ENCODE data around the gene DNA2.
"Not testable (repeated sequence)": the region's sequence is repeated elsewhere in the genome, so short reads cannot be mapped to it uniquely, and the experiment has no call there.

DNA2 gene, protein sequence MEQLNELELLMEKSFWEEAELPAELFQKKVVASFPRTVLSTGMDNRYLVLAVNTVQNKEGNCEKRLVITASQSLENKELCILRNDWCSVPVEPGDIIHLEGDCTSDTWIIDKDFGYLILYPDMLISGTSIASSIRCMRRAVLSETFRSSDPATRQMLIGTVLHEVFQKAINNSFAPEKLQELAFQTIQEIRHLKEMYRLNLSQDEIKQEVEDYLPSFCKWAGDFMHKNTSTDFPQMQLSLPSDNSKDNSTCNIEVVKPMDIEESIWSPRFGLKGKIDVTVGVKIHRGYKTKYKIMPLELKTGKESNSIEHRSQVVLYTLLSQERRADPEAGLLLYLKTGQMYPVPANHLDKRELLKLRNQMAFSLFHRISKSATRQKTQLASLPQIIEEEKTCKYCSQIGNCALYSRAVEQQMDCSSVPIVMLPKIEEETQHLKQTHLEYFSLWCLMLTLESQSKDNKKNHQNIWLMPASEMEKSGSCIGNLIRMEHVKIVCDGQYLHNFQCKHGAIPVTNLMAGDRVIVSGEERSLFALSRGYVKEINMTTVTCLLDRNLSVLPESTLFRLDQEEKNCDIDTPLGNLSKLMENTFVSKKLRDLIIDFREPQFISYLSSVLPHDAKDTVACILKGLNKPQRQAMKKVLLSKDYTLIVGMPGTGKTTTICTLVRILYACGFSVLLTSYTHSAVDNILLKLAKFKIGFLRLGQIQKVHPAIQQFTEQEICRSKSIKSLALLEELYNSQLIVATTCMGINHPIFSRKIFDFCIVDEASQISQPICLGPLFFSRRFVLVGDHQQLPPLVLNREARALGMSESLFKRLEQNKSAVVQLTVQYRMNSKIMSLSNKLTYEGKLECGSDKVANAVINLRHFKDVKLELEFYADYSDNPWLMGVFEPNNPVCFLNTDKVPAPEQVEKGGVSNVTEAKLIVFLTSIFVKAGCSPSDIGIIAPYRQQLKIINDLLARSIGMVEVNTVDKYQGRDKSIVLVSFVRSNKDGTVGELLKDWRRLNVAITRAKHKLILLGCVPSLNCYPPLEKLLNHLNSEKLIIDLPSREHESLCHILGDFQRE

DNA sequence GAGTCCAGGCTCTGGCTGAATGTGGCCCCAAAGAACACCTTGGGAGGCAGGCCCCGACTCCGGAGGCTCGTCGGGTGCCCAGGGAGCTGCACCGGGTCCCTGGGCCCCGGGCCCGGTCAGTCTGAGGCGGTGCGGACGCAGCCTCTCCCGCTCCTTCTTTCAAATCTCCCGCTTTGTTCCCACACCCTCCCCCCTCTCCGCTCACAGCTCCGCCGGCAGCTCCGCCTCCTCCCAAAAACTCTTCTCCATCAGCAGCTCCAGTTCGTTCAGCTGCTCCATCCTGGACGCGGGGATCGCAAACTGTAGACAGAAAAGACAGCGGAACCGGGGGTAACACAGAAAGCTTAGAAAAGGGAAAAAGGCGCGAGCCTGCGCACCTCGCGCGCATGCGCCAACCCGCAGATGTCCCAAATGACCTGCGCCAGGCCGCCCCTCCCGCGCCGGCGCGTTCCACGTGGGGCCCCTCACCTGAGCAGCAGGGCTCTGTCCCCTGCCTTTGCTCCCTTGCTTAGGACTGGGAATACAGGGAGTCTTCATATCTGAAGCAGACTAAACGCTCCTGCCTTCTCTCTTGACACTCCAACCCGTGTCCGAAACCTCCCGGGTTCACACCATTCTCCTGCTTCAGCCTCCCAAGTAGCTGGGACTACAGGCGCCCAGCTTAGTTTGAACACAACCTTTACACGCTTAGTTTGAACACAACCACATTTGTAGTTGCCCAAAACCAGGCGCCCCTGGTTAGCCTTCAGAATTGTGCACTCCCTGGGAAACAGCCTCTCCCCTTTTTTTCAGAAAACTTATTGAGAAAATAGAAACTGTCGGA is at the start of gene DNA2:
TSS of gene DNA2 (minus strand) at position 388 of the 823 bp plus-strand sequence. CDS start at position 279, 109 bp downstream.
- DNase-seq, result peak; percentile 26

DNA sequence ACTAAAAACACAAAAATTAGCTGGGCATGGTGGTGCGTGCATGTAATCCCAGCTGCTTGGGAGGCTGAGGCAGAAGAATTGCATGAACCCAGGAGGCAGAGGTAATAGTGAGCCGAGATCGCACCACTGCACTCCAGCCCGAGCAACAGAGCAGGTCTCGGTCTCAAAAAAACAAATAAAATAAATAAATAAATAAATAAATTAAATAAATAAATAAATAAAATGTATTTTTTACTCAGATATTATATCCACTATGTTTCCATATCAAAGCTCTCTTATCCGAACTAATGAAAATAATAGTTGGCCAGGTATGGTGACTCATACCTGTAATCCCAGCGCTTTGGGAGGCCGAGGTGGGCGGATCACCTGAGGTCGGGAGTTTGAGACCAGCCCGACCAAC is 46.8 kb upstream of the DNA2 start:
- DNase-seq, result not testable (repeated sequence)

DNA sequence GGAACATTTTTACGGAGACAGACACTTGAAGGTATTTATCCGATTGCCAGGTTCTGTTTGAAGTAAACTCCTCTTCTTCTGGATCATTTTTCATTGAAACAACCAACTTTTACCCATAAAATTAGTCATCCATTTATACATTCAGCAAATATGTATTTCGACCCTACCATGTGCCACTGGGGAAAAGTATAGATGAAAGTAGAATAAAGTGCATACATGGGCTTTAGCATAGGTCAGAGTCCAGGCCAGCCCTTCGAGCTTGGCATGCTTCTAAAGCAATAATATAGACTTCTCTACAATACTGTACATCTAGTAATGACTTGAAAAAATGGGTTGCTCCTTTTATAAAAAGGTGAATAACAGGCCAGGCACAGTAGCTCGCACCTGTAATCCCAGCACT is 45.4 kb upstream of the DNA2 start:
- DNase-seq, result no peak

DNA sequence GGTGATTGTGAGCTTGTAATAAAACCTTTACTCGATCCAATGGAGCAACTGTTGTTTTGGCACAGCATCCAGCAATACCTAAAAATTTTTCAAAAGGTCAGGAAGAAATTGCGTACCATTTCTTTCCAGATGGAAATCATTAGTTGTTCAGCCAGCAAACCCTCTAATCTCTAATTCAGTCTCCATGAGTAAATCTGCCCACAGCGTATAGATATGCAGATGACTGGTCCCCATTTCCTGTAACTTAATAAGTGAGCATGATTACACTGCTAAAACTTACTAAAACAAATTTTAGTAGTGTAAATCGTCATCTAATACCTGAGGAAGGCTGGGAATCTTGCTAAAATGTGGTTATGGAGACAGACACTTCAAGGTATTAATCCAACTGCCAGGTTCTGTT is 45.0 kb upstream of the DNA2 start:
- no peak for DNase-seq

DNA sequence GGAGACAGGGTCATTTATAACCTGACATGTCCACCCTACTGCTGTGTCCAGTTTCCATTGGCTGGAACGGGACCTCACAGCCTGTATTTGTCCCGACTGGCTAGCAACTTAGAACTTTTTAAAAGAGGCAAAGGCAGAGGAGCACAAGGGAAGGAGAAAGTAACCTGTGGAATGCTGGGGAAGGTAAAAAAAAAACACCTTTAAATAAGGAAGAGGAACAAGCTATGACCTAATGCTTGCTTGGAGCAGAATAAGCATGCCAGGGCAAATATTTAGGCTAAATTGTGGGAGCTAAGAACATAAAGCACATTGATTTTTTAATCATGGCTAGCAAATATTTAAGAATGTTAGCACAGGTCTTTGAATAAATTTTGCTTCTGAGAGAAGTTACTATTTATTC is 44.4 kb upstream of the DNA2 start:
- DNase-seq, result not testable (repeated sequence)

DNA sequence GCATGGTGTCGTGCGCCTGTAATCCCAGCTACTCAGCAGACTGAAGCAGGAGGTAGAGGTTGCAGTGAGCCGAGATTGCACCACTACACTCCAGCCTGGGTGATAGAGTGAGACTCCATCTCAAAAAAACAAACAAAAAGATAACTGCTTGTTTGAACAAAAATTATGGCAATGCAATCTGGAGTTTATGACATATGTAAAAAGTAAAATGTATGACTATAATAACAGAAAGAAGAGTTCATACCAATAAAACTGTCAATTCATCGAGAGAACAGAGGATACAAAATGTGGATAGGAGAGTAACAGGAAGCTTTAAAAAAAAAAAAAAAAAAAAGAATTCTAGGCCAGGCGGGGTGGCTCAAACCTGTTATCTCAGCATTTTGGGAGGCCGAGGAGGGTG is 36.3 kb upstream of the DNA2 start:
- DNase-seq, result no peak

DNA sequence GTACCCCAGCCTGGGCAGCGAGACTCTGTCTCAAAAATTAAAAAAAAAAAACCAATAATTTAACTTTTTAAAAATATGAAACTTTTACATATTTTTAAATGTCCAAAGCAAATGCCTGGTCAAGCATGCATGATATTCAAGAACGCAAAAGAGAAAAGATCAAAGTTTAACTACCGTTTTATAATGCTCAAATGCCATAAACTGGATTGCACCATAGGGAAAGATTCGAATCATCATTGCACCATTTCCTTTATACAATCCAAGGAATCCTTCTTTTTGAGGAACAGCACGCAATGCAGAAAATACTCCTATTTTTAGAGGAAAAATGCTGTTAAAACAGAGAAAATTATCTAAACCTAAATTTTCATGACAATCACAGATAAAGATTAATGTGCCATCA is 34.6 kb upstream of the DNA2 start:
- DNase-seq, result no peak

DNA sequence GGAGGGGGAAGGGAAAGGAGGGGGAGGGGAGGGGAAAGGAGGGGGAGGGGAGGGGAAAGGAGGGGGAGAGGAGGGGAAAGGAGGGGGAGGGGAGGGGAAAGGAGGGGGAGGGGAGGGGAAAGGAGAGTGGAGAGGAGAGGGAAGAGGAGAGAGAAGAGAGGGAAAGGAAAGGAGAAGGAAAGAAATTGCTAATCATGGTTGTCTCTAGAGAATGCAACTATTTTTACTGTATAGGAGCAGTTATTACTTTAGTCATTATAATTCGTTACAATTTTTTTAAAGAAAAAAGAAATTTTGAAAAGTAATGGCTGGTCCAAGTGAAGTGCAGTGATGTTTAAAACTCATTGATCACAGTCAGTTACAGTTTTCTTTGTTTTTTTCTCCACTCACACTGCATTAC is 31.1 kb upstream of the DNA2 start:
- DNase-seq, result no peak

DNA sequence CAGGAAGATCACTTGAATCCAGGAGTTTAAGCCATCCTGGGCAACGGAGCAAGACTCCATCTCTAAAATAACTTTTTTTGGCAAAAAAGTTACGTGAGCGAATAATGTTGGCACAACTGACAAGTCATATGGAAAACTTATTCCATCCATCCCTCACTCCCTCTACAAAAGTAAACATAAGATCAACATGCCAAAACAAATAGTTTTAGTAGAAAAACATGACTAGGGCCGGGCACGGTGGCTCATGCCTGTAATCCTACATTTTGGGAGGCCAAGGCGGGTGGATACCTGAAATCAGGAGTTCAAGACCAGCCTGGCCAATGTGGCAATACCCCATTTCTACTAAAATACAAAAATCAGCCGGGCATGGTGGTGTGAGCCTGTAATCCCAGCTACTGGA is 29.9 kb upstream of the DNA2 start:
- no peak for DNase-seq

DNA sequence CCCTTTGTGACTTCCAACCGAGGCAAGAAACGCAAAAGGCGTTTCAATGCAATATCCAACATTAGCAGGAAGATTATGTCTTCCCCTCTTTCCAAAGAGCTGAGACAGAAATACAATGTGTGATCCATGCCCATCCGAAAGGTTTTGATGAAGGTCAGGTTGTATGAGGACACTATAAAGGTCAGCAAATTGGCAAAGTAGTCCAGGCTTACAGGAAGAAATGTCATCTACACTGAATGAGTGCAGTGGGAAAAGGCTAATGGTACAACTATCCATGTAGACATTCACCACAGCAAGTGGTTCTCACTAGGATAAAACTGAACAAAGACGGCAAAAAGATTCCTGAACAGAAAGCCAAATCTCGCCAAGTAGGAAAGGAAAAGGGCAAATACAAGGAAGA is 27.8 kb upstream of the DNA2 start:
- DNase-seq, result no peak

DNA sequence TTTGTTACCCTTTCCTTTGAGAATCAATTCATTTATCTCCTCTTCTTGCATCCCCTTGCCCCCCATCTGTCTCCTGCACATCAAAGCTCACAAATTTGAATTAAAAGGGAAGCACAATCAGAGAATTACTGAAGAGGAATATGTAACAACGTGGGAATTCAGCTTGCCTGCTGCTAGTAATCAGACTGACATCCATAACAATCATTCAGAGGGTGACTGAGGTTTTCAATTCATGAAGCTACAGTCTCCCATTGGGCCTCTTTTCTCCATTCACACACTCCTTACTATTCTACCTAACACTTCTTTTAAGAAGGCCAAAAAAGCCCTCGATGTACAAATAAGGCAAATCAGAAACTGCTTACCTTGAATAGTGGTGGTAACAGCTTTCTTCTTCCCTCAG is 24.3 kb upstream of the DNA2 start:
- DNase-seq, result no peak

DNA sequence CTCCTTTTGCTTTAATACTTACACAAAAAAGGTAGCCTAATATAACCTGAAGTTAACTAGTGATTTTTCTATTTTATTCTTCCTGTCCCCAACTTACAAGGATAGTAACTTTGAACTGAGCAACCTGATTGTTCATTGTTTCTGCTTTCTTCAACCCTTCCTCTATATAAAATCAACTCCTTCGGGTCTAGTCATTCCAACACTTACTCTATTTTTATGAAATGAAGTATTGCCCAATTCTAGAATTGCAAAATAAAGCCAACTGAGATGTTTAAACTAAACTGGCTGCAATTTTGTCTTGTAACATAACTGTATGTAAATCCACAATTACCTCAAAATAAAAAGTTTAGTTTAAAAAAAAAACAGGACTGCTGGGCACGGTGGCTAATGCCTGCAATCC is 20.3 kb upstream of the DNA2 start:
- no peak for DNase-seq

DNA sequence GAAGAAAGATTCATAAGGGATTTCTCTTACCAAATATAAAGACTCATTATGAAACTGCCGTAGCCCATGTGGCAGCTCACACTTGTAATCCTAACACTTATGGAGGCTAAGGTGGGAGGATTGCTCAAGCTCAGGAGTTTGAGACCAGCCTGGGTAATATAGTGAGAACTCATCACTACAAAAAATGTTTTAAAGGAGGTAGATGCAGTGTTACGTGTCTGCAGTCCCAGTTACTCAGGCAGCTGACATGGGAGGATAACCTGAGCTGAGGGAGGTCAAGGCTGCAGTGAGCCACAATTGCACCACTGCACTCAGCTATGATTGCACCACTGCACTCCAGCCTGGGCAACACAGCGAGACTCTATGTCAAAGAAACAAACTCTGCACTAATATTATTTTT is 18.1 kb upstream of the DNA2 start:
- no peak for DNase-seq

DNA sequence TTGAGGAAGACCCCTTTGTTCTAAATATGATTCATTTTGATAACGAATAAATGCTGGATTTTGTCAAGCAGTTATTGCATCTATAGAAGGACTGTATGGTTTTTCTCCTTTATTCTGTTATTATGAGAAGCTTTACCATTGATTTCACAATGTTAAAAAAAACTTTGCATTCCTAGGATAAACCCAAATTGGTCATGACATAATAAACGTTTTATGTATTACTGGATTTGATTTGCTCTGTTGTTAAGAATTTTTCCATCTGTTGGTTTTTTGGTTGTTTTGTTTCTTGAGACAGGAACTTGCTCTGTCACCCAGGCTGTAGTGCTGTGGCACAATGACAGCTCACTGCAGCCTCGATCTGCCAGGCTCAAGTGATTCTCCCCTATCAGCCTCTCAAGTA is 2.2 kb upstream of the DNA2 start:
- no peak for DNase-seq

DNA sequence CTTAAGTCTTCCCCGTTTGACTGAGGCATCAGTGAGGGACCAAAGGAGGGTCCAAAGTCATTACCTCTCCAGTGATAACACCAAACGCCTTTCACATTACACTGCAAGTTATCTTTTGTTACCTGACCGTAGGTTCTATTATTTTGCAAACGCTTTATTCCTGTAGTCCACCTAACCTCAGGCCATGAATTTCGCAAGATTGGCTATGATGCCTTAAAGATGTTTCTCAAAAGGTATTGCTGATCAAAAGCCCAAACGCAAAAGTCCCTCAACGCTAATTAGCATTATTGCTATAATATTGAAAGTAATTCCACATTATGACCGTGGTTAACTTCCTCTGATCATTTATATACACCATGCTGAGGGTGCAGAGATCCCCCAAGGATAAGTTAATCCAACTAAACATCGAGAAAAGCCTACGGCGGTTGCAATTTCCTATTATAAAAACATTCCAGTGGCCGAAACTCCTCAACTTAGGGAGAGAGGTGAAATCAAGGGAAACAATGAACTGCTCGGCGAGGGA is 649 bp downstream of the DNA2 start:
- DNase-seq, result no peak

DNA sequence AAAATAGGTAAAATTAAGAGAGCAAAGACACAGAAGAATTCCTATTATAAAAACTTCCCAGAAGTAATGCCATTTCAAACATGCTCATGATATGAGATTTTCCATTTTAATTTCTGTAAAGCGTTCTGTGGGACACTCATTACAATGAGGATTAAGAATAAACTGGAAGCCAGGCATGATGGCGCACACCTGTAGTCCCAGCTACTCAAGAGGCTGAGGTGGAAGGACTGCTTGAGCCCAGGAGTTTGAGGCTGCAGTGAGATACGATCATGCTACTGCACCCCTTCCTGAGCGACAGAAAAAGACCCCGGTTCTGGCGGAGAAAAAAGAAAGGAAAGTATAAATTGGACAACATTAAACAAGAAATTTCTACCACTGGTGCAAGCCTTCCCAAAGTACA is 1.5 kb downstream of the DNA2 start:
- no peak for DNase-seq

DNA sequence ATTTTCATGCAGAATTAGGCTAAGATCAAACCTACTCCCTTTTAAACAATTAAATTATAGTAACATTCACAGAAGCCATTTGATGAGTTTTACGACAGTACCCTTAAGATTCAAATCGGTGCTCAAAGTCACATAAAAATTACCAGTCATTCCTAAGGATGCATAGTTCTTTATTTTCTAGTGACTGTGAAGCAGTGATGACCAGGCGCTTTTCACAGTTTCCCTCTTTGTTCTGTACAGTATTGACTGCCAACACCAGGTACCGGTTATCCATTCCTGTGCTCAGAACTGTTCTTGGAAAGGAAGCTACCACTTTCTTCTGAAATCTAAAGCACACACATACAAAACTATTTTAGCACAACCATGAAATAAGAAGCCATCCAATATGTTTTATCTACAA is 1.9 kb downstream of the DNA2 start:
- DNase-seq, result no peak

DNA sequence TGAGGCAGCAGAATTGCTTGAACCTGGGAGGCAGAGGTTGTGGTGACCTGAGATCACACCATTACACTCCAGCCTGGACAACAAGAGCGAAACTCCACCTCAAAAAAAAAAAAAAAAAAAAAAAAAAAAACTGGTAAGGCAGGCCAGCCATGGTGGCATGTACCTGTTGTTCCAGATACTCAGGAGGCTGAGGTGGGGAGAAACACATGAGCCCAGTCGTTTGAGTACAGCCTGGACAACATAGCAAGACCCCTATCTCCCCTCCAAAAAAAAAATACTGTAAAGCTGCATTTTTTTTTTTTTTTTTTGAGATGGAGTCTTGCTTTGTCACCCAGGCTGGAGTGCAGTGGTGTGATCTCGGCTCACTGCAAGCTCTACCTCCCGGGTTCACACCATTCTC is 7.0 kb downstream of the DNA2 start:
- DNase-seq, result not testable (repeated sequence)

DNA sequence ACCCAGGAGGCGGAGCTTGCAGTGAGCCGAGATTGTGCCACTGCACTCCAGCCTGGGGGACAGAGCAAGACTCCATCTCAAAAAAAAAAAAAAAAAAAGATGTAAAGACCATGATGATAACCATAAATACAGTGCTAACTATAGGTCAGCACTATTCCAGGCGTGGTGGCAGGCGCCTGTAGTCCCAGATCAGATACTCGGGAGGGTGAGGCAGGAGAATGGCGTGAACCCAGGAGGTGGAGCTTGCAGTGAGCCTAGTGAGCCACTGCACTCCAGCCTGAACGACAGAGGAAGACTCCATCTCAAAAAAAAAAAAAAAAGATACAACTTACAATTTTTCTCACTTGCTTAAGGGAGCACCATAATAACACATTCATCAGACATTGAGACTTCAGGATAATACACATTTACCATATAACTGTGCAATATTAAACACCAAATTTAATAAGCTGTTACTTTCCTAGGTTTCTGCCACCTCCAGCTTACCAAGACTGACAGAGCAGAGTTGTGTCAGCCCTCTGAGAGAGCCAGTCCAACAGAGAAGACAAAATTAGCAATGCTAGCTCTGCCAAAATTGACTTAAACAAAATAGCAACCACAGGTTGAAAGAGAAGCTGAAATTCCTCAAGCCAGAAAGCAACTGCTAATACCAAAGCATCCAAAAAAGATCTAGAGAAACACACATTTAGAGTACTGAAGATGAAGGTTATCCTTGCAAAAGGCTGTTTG is 8.2 kb downstream of the DNA2 start:
- no peak for DNase-seq

DNA sequence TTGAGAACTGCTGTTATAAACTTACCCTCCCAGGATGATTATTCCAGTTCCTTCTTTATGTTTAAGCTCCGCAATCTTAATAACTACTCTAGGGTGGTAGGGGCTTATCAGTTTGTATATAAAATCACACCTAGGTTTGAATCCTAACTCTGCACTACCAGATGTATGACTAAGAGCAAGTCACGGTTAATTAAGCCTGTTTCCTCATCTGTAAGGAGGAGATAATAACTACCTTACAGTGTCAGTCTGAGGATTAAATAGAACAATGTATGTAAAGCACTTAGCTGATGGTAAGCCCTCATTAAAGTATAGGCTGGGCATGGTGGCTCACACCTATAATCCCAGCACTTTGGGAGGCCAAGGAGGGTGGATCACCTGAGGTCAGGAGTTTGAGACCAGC is 9.2 kb downstream of the DNA2 start:
- no peak for DNase-seq

DNA sequence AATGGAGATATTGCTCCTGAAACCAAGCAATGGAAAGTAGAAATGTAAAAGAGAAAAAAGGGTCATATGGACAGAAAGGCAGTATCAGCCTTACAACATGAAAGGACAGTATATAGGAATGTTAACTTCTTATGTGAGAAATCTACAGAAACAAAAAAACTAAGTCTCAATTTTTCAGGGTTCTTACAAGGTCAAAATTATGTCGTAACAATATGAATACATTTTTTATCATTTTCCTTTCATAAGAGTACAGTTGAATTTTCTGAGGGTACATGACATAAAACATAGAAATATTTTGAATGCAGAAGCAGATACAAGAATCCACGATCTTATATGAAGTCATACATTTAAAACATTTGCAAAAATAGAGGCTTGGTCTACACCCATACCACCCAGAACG is 10.7 kb downstream of the DNA2 start:
- no peak for DNase-seq

DNA sequence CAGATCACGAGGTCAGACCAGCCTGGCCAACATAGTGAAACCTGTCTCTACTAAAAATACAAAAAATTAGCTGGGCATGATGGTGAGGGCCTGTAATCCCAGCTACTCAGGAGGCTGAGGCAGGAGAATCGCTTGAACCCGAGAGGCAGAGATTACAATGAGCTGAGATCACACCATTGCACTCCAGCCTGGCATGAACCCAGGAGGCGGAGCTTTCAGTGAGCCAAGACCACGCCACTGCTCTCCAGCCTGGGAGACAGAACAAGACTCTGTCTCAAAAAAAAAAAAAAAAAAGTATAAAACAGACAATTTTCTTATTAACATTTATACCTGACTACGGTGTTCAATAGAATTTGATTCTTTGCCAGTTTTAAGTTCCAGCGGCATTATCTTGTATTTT is 22.1 kb downstream of the DNA2 start:
- not testable (repeated sequence) for DNase-seq

All from NCI-H2107 (cell line).